ENCODE results near the gene TXK. TPM values are rescaled to one million over a fixed set of nuclear protein-coding genes. Genes with fewer than 3 reads are reported as not detected.

Gene TXK
- total RNA-seq, 1 experiment from 2014 or later: 0.23 TPM

- DNase-seq (ENCODE audit: low read depth): no peak
These were observed 30.4 kb downstream of the TXK start for GRCh38 chr4:48103483-48104139.

GRCh38 chr4:48102303-48102702 lies 31.7 kb downstream of the TXK start:
- DNase-seq (ENCODE audit: low read depth): no peak

- no peak for DNase-seq (ENCODE audit: low read depth)
These were observed 33.8 kb downstream of the TXK start for GRCh38 chr4:48100256-48100655.

- no peak for DNase-seq (ENCODE audit: low read depth)
These were observed 38.6 kb downstream of the TXK start for GRCh38 chr4:48095441-48095840.

- peak; percentile 79 for DNase-seq (ENCODE audit: low read depth)
These were observed 40.0 kb downstream of the TXK start for GRCh38 chr4:48093991-48094416.

- DNase-seq (ENCODE audit: low read depth): no peak
These were observed 43.4 kb downstream of the TXK start for GRCh38 chr4:48090621-48091020.

GRCh38 chr4:48085821-48086589 lies 48.0 kb downstream of the TXK start:
- DNase-seq (ENCODE audit: low read depth): no peak

- no peak for DNase-seq (ENCODE audit: low read depth)
These were observed 51.1 kb downstream of the TXK start for GRCh38 chr4:48082956-48083355.

GRCh38 chr4:48081196-48081595 lies 52.9 kb downstream of the TXK start:
- no peak for DNase-seq (ENCODE audit: low read depth)

GRCh38 chr4:48079972-48080391 lies 54.1 kb downstream of the TXK start:
- peak; percentile 63 for DNase-seq (ENCODE audit: low read depth)

GRCh38 chr4:48078862-48079655 lies 55.0 kb downstream of the TXK start:
- DNase-seq (ENCODE audit: low read depth): peak; percentile 15

- DNase-seq (ENCODE audit: low read depth): no peak
These were observed 55.6 kb downstream of the TXK start for GRCh38 chr4:48078425-48078824.

- no peak for DNase-seq (ENCODE audit: low read depth)
These were observed 59.4 kb downstream of the TXK start for GRCh38 chr4:48074657-48075056.

GRCh38 chr4:48073567-48074103 lies 60.4 kb downstream of the TXK start:
- DNase-seq (ENCODE audit: low read depth): no peak

- no peak for DNase-seq (ENCODE audit: low read depth)
These were observed 62.9 kb downstream of the TXK start for GRCh38 chr4:48071191-48071590.

GRCh38 chr4:48069026-48069425 lies 65.0 kb downstream of the TXK start:
- no peak for DNase-seq (ENCODE audit: low read depth)

GRCh38 chr4:48068182-48068581 lies 65.9 kb downstream of the TXK start:
- DNase-seq (ENCODE audit: low read depth): no peak

- no peak for DNase-seq (ENCODE audit: low read depth)
These were observed 66.5 kb downstream of the TXK start for GRCh38 chr4:48067536-48067935.

GRCh38 chr4:48065587-48066052 lies 68.4 kb downstream of the TXK start:
- DNase-seq (ENCODE audit: low read depth): no peak

GRCh38 chr4:48064349-48064748 lies 69.7 kb downstream of the TXK start:
- DNase-seq (ENCODE audit: low read depth): no peak

- DNase-seq (ENCODE audit: low read depth): no peak
These were observed 75.2 kb downstream of the TXK start for GRCh38 chr4:48058617-48059530.

Measured in Daoy (cell line).